COLO668 (cell line): ENCODE measurements around the gene AP3S2.
A peak's percentile ranks its signal among the peaks of the same experiment; 100 is the strongest.
"Not testable (repeated sequence)": the region's sequence is repeated elsewhere in the genome, so short reads cannot be mapped to it uniquely, and the experiment has no call there.

Source experiments
- DNase-seq: peaks from one replicate; lab custom pipeline; 2025; ENCODE audit not compliant: unreplicated experiment; lab: John Stamatoyannopoulos, UW

Gene AP3S2

DNA sequence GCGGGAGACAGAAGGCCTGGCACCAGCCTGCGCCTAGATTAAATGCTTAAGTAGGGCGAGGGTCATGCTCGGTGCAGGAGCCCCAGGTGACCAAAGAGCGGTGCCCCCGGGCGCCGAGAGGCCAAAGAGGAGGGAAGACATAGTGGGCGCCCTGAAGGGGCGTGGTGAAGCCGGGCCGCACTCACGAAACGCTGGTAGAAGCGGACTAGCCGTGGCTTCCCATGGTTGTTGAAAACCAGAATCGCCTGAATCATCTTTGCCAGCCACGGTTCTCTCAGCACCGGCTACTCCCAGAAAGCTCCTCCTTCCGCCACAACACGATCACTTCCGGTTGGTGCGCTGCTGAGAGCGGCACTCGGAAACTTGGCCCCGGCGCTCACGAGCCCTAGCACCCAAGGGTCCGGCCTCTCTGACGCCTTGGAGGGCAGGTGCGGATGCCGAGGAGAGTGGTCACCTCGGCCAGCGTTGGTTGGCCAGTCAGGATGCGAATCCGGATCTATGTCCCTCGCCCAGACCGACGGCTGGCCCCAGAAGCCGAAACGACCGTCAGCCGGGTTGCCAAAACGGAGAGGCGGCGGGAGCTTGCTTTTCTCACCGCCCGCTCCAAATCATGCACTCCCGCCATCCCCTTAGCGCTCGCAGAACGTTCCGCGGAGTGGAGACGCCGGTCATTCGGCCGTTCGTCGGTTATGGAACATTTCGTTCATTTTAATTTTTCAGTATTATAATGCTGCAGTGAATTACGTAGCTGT, at the start of gene AP3S2:
AP3S2 (minus strand) TSS at position 299 of the 752 bp plus-strand sequence; CDS start at position 254, 45 bp downstream.
- peak; percentile 94 for DNase-seq

DNA sequence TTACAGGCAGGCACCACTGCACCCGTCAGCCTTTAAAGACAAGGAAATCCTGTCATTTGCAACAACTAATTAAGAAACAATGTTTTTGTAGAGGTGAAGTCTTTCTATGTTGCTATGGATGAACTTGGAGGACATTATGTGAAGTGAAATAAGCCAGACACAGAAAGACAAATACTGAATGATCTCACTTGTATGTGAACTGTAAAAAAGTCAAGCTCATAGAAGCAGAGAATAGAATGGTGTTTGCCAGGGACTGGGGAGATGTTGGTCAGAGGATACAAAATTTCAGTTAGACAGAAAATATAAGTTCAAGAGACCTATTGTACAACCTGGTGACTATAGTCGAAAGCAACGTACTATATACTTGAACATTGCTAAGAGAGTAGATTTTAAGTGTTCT, 46.1 kb upstream of the AP3S2 start:
- no peak for DNase-seq

DNA sequence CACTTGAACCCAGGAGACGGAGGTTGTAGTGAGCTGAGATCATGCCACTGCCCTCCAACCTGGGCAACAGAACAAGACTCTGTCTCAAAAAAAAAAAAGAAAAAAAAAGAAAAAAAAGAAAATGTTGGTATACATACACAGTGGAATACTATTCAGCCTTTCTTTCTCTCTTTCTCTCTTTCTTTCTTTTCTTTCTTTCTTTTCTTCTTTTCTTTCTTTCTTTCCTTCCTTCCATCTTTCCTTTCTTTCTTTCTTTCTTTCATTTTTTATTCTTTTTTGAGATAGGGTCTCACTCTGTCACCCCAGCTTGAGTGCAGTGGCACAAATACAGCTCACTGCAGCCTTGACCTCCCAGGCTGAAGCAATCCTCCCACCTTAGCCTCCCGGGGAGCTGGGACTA, 45.6 kb upstream of the AP3S2 start:
- not testable (repeated sequence) for DNase-seq

DNA sequence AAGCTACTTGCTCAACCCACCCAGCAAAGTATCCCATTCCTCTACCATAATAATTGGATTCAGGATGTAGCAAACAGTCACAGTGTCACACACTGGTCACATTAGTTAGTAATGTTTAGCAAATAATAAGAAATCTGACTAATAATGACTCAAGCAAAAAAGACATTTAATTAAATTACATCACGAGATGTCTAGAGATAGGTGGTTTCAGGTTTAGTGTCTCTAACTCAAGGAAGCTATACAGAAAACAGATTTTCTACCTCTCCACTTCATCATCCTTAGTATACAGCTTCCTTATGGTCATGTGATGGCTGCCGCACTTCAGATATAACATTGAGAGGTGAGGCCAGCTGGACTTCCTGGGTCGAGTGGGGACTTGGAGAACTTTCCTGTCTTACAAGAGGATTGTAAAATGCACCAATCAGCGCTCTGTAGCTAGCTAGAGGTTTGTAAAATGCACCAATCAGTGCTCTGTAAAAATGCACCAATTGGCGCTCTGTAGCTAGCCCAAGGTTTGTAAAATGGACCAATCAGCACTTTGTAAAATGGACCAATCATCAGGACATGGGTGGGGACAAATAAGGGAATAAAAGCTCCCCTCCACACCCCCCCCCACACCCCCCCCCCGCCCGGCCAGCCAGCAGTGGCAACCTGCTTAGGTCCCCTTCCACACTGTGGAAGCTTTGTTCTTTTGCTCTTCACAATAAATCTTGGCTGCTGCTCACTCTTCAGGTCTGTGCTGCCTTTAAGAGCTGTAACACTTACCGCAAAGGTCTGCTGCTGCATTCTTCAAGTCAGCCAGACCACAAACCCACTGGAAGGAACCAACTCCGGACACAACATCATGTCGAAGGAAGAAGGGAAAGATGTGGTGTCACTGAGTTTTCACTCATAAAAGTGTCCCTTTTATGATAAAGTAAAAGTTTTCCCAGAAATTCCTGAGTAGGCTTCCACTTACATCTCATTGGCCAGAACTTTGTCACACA, 43.9 kb upstream of the AP3S2 start:
- no peak for DNase-seq

DNA sequence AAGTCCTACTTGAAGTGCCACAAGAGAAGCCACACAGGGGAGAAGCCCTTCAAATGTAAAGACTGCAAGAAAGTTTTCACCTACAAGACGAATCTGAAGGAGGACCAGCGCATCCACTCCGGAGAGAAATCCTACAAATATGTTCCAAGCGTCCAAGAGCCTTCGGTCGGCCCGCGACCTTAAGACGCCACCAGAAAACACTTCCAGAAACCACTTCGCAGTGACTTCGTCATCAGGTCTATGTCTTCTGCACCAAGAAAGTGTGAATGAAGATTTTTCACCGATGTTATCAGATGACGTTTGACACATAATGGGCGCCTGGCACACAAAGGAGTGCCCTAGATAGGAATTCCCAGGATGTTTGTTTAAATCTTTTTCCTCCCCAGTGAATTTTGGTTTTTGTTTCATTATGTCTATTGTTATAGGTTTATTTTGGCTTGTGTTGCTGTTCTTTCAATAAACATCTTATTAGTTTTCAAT, 43.0 kb upstream of the AP3S2 start:
- DNase-seq: no peak

DNA sequence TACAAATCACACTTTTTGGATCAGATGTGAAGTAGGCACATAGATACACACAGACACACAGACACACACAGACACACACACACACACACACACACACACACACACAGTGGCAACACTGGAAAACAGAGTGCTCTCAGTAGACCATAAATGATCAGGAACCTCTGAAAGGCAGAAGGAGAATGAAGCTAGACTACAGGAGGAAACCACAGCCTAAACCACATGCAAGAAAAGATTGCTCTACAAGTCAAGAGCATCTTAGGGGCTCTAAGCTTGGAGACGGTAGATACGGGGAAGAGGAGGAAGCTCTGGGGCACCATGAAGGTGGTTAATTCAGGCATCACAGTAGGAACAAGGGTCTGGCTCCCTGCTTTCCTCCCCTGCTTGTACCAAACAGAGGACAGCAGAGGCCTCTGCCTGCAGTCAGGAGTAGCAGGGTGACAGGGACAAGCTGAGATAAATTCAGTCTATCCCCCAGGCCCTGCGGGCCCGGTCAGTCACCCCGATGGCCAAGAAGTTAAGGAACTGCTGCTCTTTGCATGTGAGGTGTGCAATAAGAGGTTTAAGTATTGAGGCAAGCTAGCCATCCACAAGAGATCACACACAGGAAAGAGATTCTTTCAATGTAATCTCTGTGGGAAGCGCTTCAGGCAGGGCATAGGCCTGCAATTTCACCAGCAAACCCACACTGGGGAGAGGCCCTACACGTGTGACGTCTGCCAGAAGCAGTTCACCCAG, 42.4 kb upstream of the AP3S2 start:
- no peak for DNase-seq

DNA sequence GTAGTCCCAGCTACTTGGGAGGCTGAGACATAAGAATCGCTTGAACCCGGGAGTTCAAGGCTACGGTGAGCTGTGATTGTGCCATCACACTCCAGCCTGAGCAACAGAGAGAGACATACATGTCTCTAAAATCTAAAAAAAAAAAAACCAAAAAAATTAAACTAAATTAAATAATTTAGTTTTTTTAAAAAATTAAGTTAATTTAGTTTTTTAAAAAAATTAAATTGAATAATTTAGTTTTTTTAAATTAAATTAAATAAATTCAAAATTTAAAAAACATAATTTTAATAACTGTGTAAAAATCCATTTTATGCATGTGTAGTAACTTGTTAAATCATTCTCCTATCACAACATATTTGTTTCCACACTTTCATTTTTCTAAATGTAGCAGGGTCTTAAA, 39.1 kb upstream of the AP3S2 start:
- DNase-seq: no peak

DNA sequence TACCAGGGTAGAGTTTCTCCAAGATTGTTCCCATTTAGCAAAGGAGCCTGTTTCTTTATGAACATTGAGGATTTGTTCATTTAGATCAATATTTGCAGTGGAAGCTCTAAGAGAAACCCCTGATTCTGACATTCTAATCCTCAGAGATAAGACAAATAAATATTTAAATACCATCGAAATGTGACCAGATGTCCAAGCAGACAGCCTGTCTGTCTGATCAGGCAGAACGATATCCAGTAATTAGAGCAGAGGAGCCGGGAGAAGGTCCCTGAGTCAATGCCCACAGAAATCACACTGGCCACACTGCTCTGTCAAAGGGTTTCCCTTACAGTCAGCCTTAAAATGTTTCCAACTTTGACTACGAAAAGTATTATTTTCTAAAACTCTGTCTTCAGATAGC, 34.6 kb upstream of the AP3S2 start:
- DNase-seq: no peak

DNA sequence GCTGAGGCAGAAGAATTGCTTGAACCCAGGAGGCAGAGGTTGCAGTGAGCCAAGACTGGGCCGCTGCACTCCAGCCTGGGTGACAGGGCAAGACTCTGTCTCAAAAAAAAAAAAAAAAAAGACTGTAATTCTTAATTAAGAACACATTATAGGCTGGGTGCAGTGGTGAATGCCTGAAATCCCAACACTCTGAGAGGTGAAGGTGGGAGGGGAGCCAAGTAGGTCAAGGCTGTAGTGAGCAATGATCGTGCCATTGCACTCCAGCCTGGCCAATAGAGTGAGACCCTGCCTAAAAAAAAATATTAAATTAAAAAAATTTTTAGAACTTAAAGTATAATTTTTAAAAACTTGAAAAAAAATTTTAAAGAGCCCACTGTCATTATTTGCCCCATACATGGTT, 32.4 kb upstream of the AP3S2 start:
- no peak for DNase-seq

DNA sequence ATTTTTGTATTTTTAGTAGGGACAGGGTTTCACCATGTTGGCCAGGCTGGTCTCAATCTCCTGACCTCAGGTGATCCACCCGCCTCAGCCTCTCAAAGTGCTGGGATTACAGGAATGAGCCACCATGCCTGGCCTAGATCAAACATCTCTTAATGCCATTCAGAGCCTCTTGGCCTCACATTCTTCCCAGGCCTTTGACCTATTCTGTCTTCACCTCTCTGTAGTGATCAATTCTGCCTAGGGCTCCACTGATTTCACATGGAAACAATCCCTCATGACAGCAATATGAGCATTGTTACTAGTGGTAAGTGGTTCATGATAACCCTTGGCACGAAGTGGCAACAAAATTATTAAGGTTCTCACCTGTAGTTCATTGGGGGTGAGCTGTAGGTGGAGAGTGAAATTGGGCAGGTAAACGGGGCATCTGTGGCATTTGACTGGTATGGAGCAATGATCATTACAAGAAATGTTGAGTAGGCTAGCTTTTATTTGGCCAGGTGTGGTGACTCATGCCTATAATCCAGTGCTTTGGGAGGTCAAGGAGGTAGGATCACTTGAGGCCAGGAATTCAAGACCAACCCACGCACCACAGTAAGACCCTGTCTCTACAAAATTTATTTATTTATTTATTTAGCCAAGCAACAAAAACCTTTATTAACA, 23.8 kb upstream of the AP3S2 start:
- peak; percentile 5 for DNase-seq

DNA sequence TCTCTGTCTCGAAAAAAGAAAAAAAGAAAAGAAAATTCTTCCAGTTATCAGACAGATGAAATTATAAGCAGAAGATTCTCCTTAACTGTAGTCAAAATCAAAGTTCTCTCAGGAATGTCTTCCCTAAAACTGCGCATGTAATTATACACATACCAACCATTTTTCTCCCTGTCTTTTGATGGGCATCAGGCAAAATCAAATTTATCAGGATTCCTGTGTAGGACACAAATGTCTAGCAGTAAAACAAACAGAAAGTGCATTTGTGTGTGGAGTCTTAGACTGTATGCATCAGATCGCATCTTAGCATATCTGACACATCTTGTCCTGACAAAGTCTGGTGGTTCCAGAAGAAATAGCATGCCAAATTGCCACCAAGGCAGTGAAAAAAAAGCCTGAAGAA, 22.9 kb upstream of the AP3S2 start:
- no peak for DNase-seq

DNA sequence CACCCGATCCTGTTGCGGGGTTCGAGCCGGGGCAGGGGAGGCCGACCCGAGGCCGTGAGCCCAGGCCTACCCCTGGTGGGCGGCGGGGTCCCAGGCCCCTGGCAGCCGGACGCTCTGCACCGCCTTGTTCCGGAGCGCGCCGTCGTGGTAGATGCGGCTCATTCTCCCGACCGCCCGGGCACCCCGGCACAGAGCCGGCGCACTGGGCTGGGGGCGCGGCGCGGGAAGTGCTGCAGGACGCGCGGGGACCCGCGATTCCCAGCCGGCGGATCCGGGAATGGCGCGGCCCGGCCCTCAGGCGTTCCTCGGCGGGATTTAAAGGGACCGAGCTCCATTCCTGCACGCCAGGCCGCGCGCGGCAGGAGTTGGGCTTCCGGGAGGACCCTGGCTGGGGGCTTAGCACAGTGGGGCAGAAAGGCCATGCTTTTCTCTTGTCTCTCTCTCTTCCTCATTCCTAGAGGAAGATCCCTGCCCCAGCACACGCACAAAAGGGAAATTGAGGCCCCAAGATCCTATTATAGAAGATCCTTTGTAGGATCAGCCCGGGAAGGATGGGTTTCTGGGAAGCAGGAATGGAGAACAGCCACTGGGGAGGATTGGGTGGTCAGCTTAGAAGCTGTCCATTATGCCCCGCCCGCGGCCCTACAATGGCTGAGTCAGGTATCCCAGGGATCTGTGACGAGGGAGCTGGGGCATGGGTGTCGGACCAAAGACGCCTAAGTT, 19.0 kb upstream of the AP3S2 start, which contains the start of gene ARPIN:
ARPIN (minus strand) TSS at position 279 of the 723 bp plus-strand sequence; CDS start at position 162, 117 bp downstream.
- peak; percentile 82 for DNase-seq

DNA sequence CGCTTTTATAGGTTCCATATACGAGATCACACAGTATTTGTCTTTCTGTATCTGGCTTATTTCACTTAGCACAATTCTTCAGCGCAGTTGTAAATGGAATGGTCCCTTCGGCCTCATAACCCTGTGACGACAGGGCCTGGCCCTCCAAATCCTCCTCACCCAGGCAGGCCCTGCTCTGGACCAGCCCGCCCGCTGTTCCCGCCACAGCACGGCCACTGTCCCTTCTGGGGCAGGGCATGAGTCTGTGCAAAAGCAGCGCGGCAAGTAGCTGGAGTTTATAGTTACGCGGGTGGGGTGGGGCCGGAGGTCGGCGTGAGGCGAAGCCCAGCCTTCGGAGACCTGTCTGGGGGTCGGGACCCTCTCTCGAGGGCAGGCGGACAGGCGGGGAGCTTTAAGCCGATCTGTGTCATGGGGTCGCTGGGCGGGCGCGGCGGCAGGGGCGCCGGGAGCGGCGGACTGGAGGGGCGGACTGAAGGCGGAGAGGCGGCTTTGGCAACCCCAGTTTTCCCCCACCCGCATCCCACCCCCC, 18.4 kb upstream of the AP3S2 start:
- DNase-seq: peak; percentile 52

DNA sequence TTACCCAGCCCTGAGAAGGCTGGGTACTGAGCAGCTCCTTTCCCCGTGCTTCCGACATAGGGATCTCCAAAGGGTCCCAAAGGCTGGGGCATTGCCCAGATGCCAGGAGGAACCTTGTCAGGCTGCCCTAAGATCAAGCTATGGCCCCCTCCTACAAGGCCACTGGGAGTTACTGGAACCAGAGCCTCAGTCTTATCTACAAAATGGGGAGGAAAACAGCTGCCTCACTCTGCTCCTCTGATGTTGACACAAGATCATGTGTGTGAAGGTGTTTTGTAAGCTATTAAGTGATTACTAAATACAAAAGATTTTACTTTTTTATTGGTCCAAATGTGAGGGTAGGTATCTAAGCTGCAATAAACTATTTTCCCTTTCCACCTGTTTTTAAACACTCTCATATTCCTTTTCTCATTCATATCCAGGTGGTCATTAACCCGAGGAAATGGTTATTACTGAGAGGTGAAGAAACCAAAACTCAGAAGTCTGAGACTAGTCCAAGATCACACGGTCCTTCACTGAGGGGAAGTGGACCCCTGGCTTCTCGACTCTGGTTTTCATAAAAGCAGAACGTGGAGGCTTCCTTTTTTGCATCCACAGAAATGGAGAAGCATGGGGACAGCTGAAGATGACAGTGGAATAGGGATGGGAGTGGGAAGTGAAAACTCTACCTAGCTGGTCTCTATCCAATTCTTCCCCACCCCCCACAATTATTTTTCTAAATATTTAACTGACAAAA, 17.3 kb upstream of the AP3S2 start:
- no peak for DNase-seq

DNA sequence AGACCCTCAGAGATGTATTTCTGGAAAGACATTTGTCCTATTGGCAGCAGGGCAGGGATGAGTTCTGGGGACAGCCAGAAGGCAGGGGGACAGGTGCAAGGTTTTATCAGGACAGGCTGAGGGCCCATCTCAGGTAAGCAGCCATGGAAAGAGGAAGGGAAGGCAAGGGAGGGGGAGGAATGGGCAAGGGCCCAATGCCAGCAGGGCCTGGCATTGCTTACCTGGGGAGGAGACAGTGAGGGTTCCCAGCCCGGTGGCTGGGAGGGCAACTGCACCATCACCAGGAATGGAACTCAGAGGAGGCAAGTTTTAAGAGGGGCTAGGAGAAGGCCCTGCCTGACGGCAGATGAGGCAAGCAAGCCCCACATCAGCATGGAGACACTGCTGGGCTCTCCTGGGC, 15.8 kb upstream of the AP3S2 start:
- DNase-seq: no peak

DNA sequence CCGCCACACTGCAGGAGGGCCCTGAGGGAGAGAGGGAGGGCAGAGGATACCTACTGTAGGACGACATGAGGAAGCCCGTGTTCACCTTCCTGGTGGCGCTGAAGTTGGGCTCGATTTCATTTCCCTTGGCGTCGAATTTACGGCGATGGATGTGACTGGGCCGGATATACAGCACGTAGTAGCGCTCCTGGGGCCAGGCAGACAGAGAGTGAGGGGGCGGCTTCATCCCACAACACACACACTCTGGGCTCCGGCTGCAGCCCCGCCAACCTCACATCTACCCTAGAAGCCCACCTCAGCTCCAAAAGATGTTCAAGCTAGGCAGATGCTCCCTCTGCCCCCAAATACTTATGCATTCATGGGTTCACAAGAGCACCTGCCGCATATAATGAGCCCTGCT, 14.4 kb upstream of the AP3S2 start:
- no peak for DNase-seq

DNA sequence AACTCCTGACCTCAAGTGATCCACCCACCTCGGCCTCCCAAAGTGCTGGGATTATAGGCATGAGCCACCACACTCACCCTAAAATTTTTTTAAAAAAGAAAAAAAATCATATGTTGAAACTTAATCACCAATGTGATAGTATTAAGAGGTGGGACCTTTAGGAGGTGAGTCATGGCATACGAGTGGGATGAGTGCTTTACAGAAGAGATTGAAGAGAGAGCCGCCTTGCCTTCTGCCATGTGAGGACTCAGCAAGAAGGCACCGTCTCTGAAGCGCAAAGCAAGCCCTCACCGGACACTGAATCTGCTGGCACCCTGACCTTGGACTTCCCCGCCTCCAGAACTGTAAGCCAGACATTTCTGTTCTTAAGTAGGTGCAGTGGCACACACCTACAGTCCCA, 13.5 kb upstream of the AP3S2 start:
- DNase-seq: no peak

DNA sequence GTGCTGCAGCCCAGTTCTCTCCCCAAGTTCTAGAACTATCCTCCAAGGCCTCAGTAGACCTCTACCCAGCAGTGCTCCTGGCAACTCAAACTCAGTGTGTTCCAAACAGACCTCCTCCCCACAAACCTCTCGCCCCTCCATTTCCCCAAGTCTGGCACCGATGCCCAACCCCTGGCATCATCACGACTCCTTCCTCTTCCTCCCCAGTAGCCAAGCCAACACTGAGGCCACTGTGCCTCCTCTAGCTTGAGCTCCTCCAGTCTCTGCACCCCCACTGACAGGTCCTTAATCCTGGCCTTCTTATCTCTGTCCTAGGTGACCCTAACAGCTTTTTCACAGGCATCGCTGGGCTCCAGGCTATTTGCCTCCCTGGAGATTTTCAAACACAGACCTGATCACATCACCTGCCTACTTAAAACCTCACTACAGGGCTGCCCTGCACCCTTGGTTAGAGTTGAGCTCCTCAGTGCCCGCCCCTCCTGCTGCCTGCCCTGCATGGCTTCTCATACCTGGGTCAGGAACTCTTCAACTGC, 12.1 kb upstream of the AP3S2 start:
- DNase-seq: no peak

DNA sequence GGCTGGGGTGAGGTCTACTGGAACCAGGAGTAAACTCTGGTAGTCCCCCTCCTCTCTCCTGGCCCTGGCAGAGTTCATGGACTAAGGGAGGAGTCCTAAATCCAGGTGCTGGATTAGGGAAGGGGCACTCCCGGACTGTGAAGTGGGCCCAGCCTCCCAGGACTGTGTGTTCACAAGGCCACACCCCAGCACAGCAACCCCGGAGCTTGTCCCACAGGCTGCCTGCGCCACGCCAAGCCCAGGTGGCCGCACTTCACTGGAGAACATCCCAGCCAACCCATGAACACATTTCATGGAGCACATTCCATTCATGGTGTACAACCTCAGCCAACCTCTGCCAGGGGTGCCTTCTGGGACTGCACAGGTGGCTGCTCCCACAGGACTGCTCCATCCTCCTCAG, 10.7 kb upstream of the AP3S2 start:
- DNase-seq: no peak
